ENCODE data around the gene SRRM4. TPM values are rescaled to one million over a fixed set of nuclear protein-coding genes. Genes with fewer than 3 reads are reported as not detected.

SRRM4 gene
- total and polyA plus RNA-seq, 2 experiments from 2014 or later: 0.53 to 0.63 TPM

DNA sequence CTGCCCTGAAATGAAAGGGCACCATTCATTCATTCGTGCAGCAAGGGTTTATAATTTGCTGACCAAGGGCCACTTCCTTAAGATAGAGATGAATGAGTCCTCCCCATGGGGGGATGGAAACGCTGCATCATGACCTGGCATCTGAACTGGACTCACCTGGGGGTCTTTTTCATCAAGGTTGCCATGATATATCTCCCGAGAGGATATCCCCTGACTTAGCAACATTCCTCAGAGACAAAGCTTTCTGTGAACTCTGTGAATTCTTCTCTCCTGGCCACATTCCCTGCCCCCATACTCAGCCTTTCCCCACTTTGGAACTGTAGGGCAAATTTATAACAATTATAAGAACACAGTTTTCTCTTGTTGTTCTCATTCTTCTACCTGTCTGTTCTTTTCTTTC lies 30.8 kb downstream of the SRRM4 start:
- H3K4me2 ChIP-seq: peak overlapping the region; percentile 43; the same call in 1 of the 2 replicates
- no peaks in the 10 kb centered on the region for H3F3A ChIP-seq (replicated peaks; ENCODE audit: low read depth)
- no peaks in the 10 kb centered on the region for H4K20me1 ChIP-seq (replicated peaks; ENCODE audit: insufficient read depth)
- H3K27me3 Mint-ChIP-seq (ENCODE audit: insufficient read depth, low read depth, poor library complexity): peaks cover 6% of the 10 kb centered on the region
- H3K27ac Mint-ChIP-seq: no peak overlapping the region; the same call in 1 of the 2 replicates
- H3K4me1 ChIP-seq (ENCODE audit: insufficient read depth): peaks cover 39% of the 10 kb centered on the region
- H3K27me3 ChIP-seq (ENCODE audit: insufficient read depth): peaks cover 9% of the 10 kb centered on the region; the same call in 1 of the 2 replicates
- peak; percentile 54 for ATAC-seq
- peak; percentile 62 for DNase-seq (ENCODE audit: low spot score)
- H3K27ac ChIP-seq (ENCODE audit: low read depth): no peak overlapping the region
- H3K79me2 ChIP-seq (replicated peaks; ENCODE audit: insufficient read depth): no peaks in the 10 kb centered on the region
- TF ChIP-seq NANOG (IDR thresholded peaks at IDR 0.05; ENCODE audit: borderline replicate concordance): no peak
- TF ChIP-seq CREB1 (CRISPR knock-in tag; IDR thresholded peaks at IDR 0.05; ENCODE audit: low read depth): no peak
- no peak for TF ChIP-seq JUNB (IDR thresholded peaks at IDR 0.05; ENCODE audit: unreplicated experiment)
- TF ChIP-seq, protein P1, sequence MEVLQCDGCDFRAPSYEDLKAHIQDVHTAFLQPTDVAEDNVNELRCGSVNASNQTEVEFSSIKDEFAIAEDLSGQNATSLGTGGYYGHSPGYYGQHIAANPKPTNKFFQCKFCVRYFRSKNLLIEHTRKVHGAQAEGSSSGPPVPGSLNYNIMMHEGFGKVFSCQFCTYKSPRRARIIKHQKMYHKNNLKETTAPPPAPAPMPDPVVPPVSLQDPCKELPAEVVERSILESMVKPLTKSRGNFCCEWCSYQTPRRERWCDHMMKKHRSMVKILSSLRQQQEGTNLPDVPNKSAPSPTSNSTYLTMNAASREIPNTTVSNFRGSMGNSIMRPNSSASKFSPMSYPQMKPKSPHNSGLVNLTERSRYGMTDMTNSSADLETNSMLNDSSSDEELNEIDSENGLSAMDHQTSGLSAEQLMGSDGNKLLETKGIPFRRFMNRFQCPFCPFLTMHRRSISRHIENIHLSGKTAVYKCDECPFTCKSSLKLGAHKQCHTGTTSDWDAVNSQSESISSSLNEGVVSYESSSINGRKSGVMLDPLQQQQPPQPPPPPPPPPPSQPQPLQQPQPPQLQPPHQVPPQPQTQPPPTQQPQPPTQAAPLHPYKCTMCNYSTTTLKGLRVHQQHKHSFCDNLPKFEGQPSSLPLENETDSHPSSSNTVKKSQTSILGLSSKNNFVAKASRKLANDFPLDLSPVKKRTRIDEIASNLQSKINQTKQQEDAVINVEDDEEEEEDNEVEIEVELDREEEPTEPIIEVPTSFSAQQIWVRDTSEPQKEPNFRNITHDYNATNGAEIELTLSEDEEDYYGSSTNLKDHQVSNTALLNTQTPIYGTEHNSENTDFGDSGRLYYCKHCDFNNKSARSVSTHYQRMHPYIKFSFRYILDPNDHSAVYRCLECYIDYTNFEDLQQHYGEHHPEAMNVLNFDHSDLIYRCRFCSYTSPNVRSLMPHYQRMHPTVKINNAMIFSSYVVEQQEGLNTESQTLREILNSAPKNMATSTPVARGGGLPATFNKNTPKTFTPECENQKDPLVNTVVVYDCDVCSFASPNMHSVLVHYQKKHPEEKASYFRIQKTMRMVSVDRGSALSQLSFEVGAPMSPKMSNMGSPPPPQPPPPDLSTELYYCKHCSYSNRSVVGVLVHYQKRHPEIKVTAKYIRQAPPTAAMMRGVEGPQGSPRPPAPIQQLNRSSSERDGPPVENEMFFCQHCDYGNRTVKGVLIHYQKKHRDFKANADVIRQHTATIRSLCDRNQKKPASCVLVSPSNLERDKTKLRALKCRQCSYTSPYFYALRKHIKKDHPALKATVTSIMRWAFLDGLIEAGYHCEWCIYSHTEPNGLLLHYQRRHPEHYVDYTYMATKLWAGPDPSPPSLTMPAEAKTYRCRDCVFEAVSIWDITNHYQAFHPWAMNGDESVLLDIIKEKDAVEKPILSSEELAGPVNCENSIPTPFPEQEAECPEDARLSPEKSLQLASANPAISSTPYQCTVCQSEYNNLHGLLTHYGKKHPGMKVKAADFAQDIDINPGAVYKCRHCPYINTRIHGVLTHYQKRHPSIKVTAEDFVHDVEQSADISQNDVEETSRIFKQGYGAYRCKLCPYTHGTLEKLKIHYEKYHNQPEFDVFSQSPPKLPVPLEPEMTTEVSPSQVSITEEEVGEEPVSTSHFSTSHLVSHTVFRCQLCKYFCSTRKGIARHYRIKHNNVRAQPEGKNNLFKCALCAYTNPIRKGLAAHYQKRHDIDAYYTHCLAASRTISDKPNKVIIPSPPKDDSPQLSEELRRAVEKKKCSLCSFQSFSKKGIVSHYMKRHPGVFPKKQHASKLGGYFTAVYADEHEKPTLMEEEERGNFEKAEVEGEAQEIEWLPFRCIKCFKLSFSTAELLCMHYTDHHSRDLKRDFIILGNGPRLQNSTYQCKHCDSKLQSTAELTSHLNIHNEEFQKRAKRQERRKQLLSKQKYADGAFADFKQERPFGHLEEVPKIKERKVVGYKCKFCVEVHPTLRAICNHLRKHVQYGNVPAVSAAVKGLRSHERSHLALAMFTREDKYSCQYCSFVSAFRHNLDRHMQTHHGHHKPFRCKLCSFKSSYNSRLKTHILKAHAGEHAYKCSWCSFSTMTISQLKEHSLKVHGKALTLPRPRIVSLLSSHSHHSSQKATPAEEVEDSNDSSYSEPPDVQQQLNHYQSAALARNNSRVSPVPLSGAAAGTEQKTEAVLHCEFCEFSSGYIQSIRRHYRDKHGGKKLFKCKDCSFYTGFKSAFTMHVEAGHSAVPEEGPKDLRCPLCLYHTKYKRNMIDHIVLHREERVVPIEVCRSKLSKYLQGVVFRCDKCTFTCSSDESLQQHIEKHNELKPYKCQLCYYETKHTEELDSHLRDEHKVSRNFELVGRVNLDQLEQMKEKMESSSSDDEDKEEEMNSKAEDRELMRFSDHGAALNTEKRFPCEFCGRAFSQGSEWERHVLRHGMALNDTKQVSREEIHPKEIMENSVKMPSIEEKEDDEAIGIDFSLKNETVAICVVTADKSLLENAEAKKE (CRISPR knock-in tag; IDR thresholded peaks at IDR 0.05): peak; percentile 18; the same call in 1 of the 2 replicates
- H3K9me3 Mint-ChIP-seq: no peaks in the 10 kb centered on the region; the same call in 2 of the 3 replicates
- H3K4me3 Mint-ChIP-seq: no peak overlapping the region; the same call in 2 of the 3 replicates
- H3K36me3 ChIP-seq (ENCODE audit: insufficient read depth): no peaks in the 10 kb centered on the region
- H3K9me2 ChIP-seq (ENCODE audit: insufficient read depth): no peaks in the 10 kb centered on the region
- no peak overlapping the region for H2AFZ ChIP-seq
- peaks cover 36% of the 10 kb centered on the region for H3K4me1 Mint-ChIP-seq
- H3K4me3 ChIP-seq: no peak overlapping the region
- no peaks in the 10 kb centered on the region for H3K36me3 Mint-ChIP-seq (ENCODE audit: low read depth)

DNA sequence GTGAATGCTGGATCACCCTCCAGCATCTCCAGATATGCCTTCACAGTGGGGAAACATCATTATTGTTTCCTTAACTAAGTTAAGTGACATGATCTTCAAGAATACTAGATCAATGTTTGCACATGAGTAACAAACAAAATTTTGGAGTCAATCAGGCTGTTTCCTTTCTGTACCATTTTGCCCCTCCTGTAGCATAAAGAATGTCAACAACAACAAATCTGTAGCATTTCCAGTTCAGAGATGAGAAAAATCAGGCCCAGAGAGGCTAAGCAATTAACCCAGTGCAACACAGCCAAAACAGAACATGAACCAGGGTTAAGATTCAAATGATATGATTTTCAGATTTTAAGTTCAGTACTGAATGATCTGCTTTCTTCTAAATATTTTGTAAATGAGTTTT lies 31.7 kb downstream of the SRRM4 start:
- Histone ChIP-seq H3K9me2 (ENCODE audit: insufficient read depth) (no peaks in the 10 kb centered on the region), H2AFZ (no peak overlapping the region), H3F3A (replicated peaks; ENCODE audit: low read depth) (no peaks in the 10 kb centered on the region), H3K36me3 (ENCODE audit: insufficient read depth) (no peaks in the 10 kb centered on the region), H3K4me1 (ENCODE audit: insufficient read depth) (peaks cover 43% of the 10 kb centered on the region), H3K27me3 (ENCODE audit: insufficient read depth) (peaks cover 9% of the 10 kb centered on the region; the same call in 1 of the 2 replicates), H3K79me2 (replicated peaks; ENCODE audit: insufficient read depth) (no peaks in the 10 kb centered on the region), H3K4me2 (peak overlapping the region; percentile 43; the same call in 1 of the 2 replicates), H3K4me3 (no peak overlapping the region), H3K27ac (ENCODE audit: low read depth) (no peak overlapping the region), H4K20me1 (replicated peaks; ENCODE audit: insufficient read depth) (no peaks in the 10 kb centered on the region)
- Mint-ChIP-seq H3K27ac (no peak overlapping the region), H3K36me3 (ENCODE audit: low read depth) (no peaks in the 10 kb centered on the region), H3K9me3 (no peaks in the 10 kb centered on the region), H3K4me3 (no peak overlapping the region), H3K27me3 (ENCODE audit: insufficient read depth, low read depth, poor library complexity) (peaks cover 6% of the 10 kb centered on the region), H3K4me1 (peaks cover 41% of the 10 kb centered on the region)
- no peak for DNase-seq (ENCODE audit: low spot score)
- no peak for ATAC-seq
- TF ChIP-seq NANOG (IDR thresholded peaks at IDR 0.05; ENCODE audit: borderline replicate concordance) (no peak), STAT1 (IDR thresholded peaks at IDR 0.05; ENCODE audit: unreplicated experiment) (no peak), EZH2 (IDR thresholded peaks at IDR 0.05; ENCODE audit: low read depth, unreplicated experiment) (no peak), EZH2phosphoT487 (IDR thresholded peaks at IDR 0.05; ENCODE audit: unreplicated experiment) (no peak)
- TF ChIP-seq, protein P2, sequence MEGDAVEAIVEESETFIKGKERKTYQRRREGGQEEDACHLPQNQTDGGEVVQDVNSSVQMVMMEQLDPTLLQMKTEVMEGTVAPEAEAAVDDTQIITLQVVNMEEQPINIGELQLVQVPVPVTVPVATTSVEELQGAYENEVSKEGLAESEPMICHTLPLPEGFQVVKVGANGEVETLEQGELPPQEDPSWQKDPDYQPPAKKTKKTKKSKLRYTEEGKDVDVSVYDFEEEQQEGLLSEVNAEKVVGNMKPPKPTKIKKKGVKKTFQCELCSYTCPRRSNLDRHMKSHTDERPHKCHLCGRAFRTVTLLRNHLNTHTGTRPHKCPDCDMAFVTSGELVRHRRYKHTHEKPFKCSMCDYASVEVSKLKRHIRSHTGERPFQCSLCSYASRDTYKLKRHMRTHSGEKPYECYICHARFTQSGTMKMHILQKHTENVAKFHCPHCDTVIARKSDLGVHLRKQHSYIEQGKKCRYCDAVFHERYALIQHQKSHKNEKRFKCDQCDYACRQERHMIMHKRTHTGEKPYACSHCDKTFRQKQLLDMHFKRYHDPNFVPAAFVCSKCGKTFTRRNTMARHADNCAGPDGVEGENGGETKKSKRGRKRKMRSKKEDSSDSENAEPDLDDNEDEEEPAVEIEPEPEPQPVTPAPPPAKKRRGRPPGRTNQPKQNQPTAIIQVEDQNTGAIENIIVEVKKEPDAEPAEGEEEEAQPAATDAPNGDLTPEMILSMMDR (conservative IDR thresholded peaks at IDR 0.05; ENCODE audit: low read depth in 2 of 2): no peak
